T-cell (primary cell): ENCODE data around the gene XXYLT1. TPM values are rescaled to one million over a fixed set of nuclear protein-coding genes. Genes with fewer than 3 reads are reported as not detected.
"Not testable (repeated sequence)": the region's sequence is repeated elsewhere in the genome, so short reads cannot be mapped to it uniquely, and the experiment has no call there.

Experiments
- ATAC-seq, 4 experiments: fragments of 200-7000 bp in 3 of 4; fragments of 150-1000 bp in 1 of 4; cut with Tn5 transposase; replicated peaks in 1 of 4; 1 replicate in 3 of 4; 2 replicates in 1 of 4; pipeline ENCODE4 v1.10.0; 2021; ENCODE audit warnings: moderate library complexity in 3 of 4, mild to moderate bottlenecking in 2 of 4, moderate number of reproducible peaks in 1 of 4
- CTCF ChIA-PET, 2 donors: fragments of 300-600 bp; sonication (Branson Sonifier 250); formaldehyde crosslinking; loops; one replicate each; lab custom pipeline; 2022; ENCODE audit warnings: antibody characterized with exemption in 2 of 2; lab: Charles Lee
- POLR2A ChIA-PET, 2 donors: fragments of 300-600 bp; sonication (Branson Sonifier 250); formaldehyde crosslinking; loops; one replicate each; lab custom pipeline; 2022; ENCODE audit warnings: antibody characterized with exemption in 2 of 2; lab: Charles Lee
- DNase-seq, 35 experiments: peaks; one replicate each; pipeline versions ENCODE4 v3.0.0 to v3.0.0-alpha.2; 2013 to 2023
- H3K27ac ChIP-seq: one replicate; pipeline ENCODE4 v1.5.1; 2013; ENCODE audit warnings: low read length
- H3K27me3 ChIP-seq, 2 experiments: replicated peaks in 1 of 2; 1 replicate in 1 of 2; 2 replicates in 1 of 2; pipeline versions ENCODE4 v1.6.1 to v1.7.0; 2013; ENCODE audit warnings: low read length in 1 of 2, mixed read lengths in 1 of 2; ENCODE audit not compliant: control insufficient read depth in 2 of 2, insufficient read depth in 2 of 2; ENCODE audit errors: extremely low read depth in 1 of 2
- H3K36me3 ChIP-seq, 2 donors: 1 replicate in 1 of 2; 2 replicates in 1 of 2; pipeline versions ENCODE4 v1.6.1 to v1.7.0; 2013; ENCODE audit warnings: low read length in 1 of 2; ENCODE audit not compliant: control insufficient read depth in 2 of 2, insufficient read depth in 1 of 2; ENCODE audit errors: extremely low read depth in 1 of 2
- H3K4me1 ChIP-seq, 2 experiments: 1 replicate in 1 of 2; 2 replicates in 1 of 2; pipeline versions ENCODE4 v1.6.1 to v1.7.0; 2013; ENCODE audit warnings: low read length in 2 of 2, mixed read lengths in 1 of 2; ENCODE audit not compliant: insufficient read depth in 2 of 2, control insufficient read depth in 1 of 2; ENCODE audit errors: extremely low read depth in 1 of 2
- H3K4me3 ChIP-seq, 2 donors: 1 replicate in 1 of 2; 2 replicates in 1 of 2; pipeline versions ENCODE4 v1.5.1 to v1.7.0; 2013; ENCODE audit warnings: mild to moderate bottlenecking in 2 of 2, low read length in 1 of 2, moderate library complexity in 1 of 2; ENCODE audit not compliant: control insufficient read depth in 1 of 2; ENCODE audit errors: extremely low read depth in 1 of 2
- H3K9me3 ChIP-seq: 2 replicates; pipeline ENCODE4 v1.7.0; 2013
- H3K27ac Mint-ChIP-seq, 2 donors: one replicate each; pipeline ENCODE4 v1.8.0; 2020 to 2021; ENCODE audit warnings: mild to moderate bottlenecking in 2 of 2, mixed read lengths in 2 of 2
- H3K27me3 Mint-ChIP-seq, 2 donors: one replicate each; pipeline ENCODE4 v1.8.0; 2021 to 2022; ENCODE audit warnings: mixed read lengths in 2 of 2
- H3K36me3 Mint-ChIP-seq: one replicate; pipeline ENCODE4 v1.8.0; 2021; ENCODE audit warnings: mixed read lengths
- H3K4me1 Mint-ChIP-seq, 3 donors: one replicate each; pipeline ENCODE4 v1.8.0; 2020 to 2022; ENCODE audit warnings: mixed read lengths in 3 of 3, mild to moderate bottlenecking in 1 of 3
- H3K4me3 Mint-ChIP-seq, 3 donors: one replicate each; pipeline ENCODE4 v1.8.0; 2020 to 2022; ENCODE audit warnings: mild to moderate bottlenecking in 3 of 3, mixed read lengths in 3 of 3, moderate library complexity in 3 of 3
- H3K9me3 Mint-ChIP-seq, 3 donors: one replicate each; pipeline ENCODE4 v1.8.0; 2020 to 2022; ENCODE audit warnings: mixed read lengths in 3 of 3
- WGBS: methylation state at CpG from one replicate; pipeline ENCODE4 v1.1.5; 2013; ENCODE audit warnings: missing lambda C conversion rate; ENCODE audit not compliant: insufficient coverage; 5-methylcytosine and 5-hydroxymethylcytosine counted together
- total RNA-seq, 35 experiments: library from RNA in 6 of 35; stranded (reverse) in 6 of 35; fragments of 120-200 nt in 1 of 35; gene quantifications; one replicate each; pipeline versions ENCODE4 v1.2.1 to v1.2.4 and lab custom pipeline; 2013 to 2026

XXYLT1 gene
- total RNA-seq, 5 donors from 2014 or later (not counting 1 experiment from before 2014, with no cell fraction given) = 4.6 to 9.1 (median 5.7) TPM

GRCh38 chr3:195238081-195238571, 32.8 kb downstream of the XXYLT1 start:
- H3K9me3 ChIP-seq = no peaks in the 10 kb centered on the region
- CTCF ChIA-PET = no interaction called here
- Mint-ChIP-seq H3K36me3 (peaks cover 26% of the 10 kb centered on the region), H3K27me3 (no peaks in the 10 kb centered on the region), H3K4me1 (peaks cover 0 to 10% (median 5%) of the 10 kb centered on the region in 3 donors), H3K27ac (no peak overlapping the region), H3K9me3 (peaks cover 0 to 12% (median 11%) of the 10 kb centered on the region in 3 donors), H3K4me3 (no peak overlapping the region)
- no peak overlapping the region for H3K27ac ChIP-seq
- H3K36me3 ChIP-seq = peaks cover 3 to 15% of the 10 kb centered on the region in 2 donors
- 93% methylated on average over 12 of the region's 12 CpGs for WGBS
- no peak for ATAC-seq
- peaks cover 0 to 4% of the 10 kb centered on the region in 2 experiments for H3K4me1 ChIP-seq
- H3K4me3 ChIP-seq = no peak overlapping the region
- POLR2A ChIA-PET = no interaction called here
- DNase-seq = peak in 2 of 35 experiments; percentile 1 to 3
- H3K27me3 ChIP-seq = no peaks in the 10 kb centered on the region

GRCh38 chr3:195236801-195237570, 34.0 kb downstream of the XXYLT1 start:
- no peaks in the 10 kb centered on the region for H3K27me3 Mint-ChIP-seq
- H3K27ac Mint-ChIP-seq = no peak overlapping the region

GRCh38 chr3:195236076-195236798, 34.7 kb downstream of the XXYLT1 start:
- Histone ChIP-seq H3K4me3 (no peak overlapping the region), H3K27me3 (no peaks in the 10 kb centered on the region), H3K4me1 (peaks cover 0 to 4% of the 10 kb centered on the region in 2 experiments), H3K27ac (no peak overlapping the region), H3K36me3 (peaks cover 3 to 15% of the 10 kb centered on the region in 2 donors), H3K9me3 (no peaks in the 10 kb centered on the region)
- ChIA-PET POLR2A (no interaction called here), CTCF (no interaction called here)
- 96% methylated on average over 5 of the region's 5 CpGs for WGBS
- H3K4me1 Mint-ChIP-seq = peaks cover 0 to 10% (median 5%) of the 10 kb centered on the region in 3 donors
- H3K27me3 Mint-ChIP-seq = no peaks in the 10 kb centered on the region
- DNase-seq (peak in 2 of 35 experiments; percentile 2), ATAC-seq (no peak)
- no peak overlapping the region for H3K27ac Mint-ChIP-seq
- H3K4me3 Mint-ChIP-seq = no peak overlapping the region
- peaks cover 0 to 20% (median 20%) of the 10 kb centered on the region in 3 donors for H3K9me3 Mint-ChIP-seq
- H3K36me3 Mint-ChIP-seq = peaks cover 19% of the 10 kb centered on the region

More at GRCh38 chr3:195236801-195237570, 34.0 kb downstream of the XXYLT1 start:
- peaks cover 0 to 20% (median 17%) of the 10 kb centered on the region in 3 donors for H3K9me3 Mint-ChIP-seq
- H3K36me3 ChIP-seq = peaks cover 3 to 15% of the 10 kb centered on the region in 2 donors
- H3K4me1 ChIP-seq = peaks cover 0 to 4% of the 10 kb centered on the region in 2 experiments
- no peak for ATAC-seq
- no peaks in the 10 kb centered on the region for H3K27me3 ChIP-seq
- no peak overlapping the region for H3K27ac ChIP-seq
- ChIA-PET POLR2A (no interaction called here), CTCF (no interaction called here)
- H3K4me1 Mint-ChIP-seq = peaks cover 0 to 10% (median 5%) of the 10 kb centered on the region in 3 donors
- peak in 2 of 35 experiments; percentile 3 to 9 for DNase-seq
- no peak overlapping the region for H3K4me3 Mint-ChIP-seq
- H3K36me3 Mint-ChIP-seq = peaks cover 19% of the 10 kb centered on the region
- H3K9me3 ChIP-seq = no peaks in the 10 kb centered on the region
- WGBS = 100% methylated on average over 6 of the region's 10 CpGs
- H3K4me3 ChIP-seq = no peak overlapping the region

- H3K4me1 ChIP-seq = peaks cover 0 to 8% of the 10 kb centered on the region in 2 experiments
- 100% methylated on average over 1 of the region's 1 CpG for WGBS
- Mint-ChIP-seq H3K36me3 (peaks cover 13% of the 10 kb centered on the region), H3K9me3 (peaks cover 0 to 13% (median 8%) of the 10 kb centered on the region in 3 donors), H3K27ac (no peak overlapping the region), H3K27me3 (no peaks in the 10 kb centered on the region), H3K4me1 (peaks cover 15 to 19% (median 16%) of the 10 kb centered on the region in 3 donors), H3K4me3 (no peak overlapping the region)
- H3K27ac ChIP-seq = no peak overlapping the region
- POLR2A ChIA-PET = no interaction called here
- ATAC-seq (no peak), DNase-seq (no peak)
- no peaks in the 10 kb centered on the region for H3K27me3 ChIP-seq
- H3K4me3 ChIP-seq = no peak overlapping the region
- no peaks in the 10 kb centered on the region for H3K36me3 ChIP-seq
- CTCF ChIA-PET = no interaction called here
- no peaks in the 10 kb centered on the region for H3K9me3 ChIP-seq
These were observed 40.7 kb downstream of the XXYLT1 start for GRCh38 chr3:195230244-195230643.

GRCh38 chr3:195228886-195229285, 42.1 kb downstream of the XXYLT1 start:
- H3K27me3 ChIP-seq, H3K27ac ChIP-seq, H3K4me3 ChIP-seq, ATAC-seq, H3K27ac Mint-ChIP-seq, H3K4me3 Mint-ChIP-seq, H3K9me3 ChIP-seq, H3K36me3 ChIP-seq, H3K27me3 Mint-ChIP-seq, POLR2A ChIA-PET, H3K4me1 ChIP-seq: not testable (repeated sequence)
- CTCF ChIA-PET = interaction anchor here in 1 of 2 donors (0.7 kb wide), 1 partner anchor 122 kb away, joined by 3 read pairs; no protein-coding TSS in a partner anchor
- peak in 1 of 35 experiments; percentile 1 for DNase-seq
- peaks cover 15 to 19% (median 16%) of the 10 kb centered on the region in 3 donors for H3K4me1 Mint-ChIP-seq
- peaks cover 13% of the 10 kb centered on the region for H3K36me3 Mint-ChIP-seq
- 100% methylated on average over 2 of the region's 5 CpGs for WGBS
- peaks cover 0 to 13% (median 8%) of the 10 kb centered on the region in 3 donors for H3K9me3 Mint-ChIP-seq

GRCh38 chr3:195227871-195228270, 43.1 kb downstream of the XXYLT1 start:
- H3K36me3 Mint-ChIP-seq = peaks cover 16% of the 10 kb centered on the region
- H3K4me3 ChIP-seq = no peak overlapping the region
- peak in 2 of 35 experiments; percentile 4 to 6 for DNase-seq
- H3K27me3 ChIP-seq = no peaks in the 10 kb centered on the region
- H3K4me3 Mint-ChIP-seq = no peak overlapping the region
- peaks cover 15 to 19% (median 16%) of the 10 kb centered on the region in 3 donors for H3K4me1 Mint-ChIP-seq
- no peaks in the 10 kb centered on the region for H3K9me3 ChIP-seq
- peaks cover 0 to 3% of the 10 kb centered on the region in 2 donors for H3K36me3 ChIP-seq
- no peak overlapping the region for H3K27ac Mint-ChIP-seq
- H3K4me1 ChIP-seq = peaks cover 0 to 8% of the 10 kb centered on the region in 2 experiments
- 100% methylated on average over 5 of the region's 6 CpGs for WGBS
- no peak overlapping the region for H3K27ac ChIP-seq
- ATAC-seq = no peak
- H3K27me3 Mint-ChIP-seq = no peaks in the 10 kb centered on the region
- ChIA-PET CTCF (no interaction called here), POLR2A (no interaction called here)
- peaks cover 0 to 8% (median 6%) of the 10 kb centered on the region in 3 donors for H3K9me3 Mint-ChIP-seq
